Measurements from ENCODE around the gene STARD3NL.

DNA sequence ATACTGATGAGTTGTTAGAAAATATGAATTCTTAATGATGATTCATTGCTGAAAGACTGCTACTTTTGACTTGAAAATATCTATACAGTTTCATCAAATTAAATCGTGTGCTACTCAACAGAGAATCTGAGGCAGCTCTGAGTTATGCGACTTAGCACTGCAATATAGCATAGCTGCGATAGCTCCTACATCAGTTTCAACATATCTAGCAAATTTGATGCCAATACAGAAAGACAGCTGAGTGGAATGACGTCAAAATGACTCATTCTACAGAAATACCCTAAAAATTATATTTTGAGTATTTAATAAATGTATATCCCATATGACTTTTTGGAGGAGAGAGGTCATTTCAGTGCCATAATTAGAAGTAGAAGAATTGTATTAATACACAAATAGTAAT lies 96.4 kb downstream of the STARD3NL start:
- no peak for TF ChIP-seq ZNF37A (tag by site-specific recombination; IDR thresholded peaks at IDR 0.05)
- TF ChIP-seq ZNF274 (IDR thresholded peaks at IDR 0.05; ENCODE audit: low read length): no peak
- no peak for TF ChIP-seq ZNF274 (tag by site-specific recombination; IDR thresholded peaks at IDR 0.05; ENCODE audit: borderline replicate concordance)

All from HEK293 (cell line).